HEK293T (cell line): Measurements from ENCODE around the gene CTTN.

Experiments
- ARNT ChIP-seq: fragments of 450-650 bp; IDR thresholded peaks from 2 replicates; pipeline ENCODE4 v1.6.1; 2017; ENCODE audit warnings: mild to moderate bottlenecking
- CTBP1 ChIP-seq: fragments of 450-650 bp; IDR thresholded peaks from 2 replicates; pipeline ENCODE4 v1.6.1; 2016; ENCODE audit warnings: borderline replicate concordance
- L3MBTL2 ChIP-seq: fragments of 450-650 bp; conservative IDR thresholded peaks from 2 replicates; pipeline ENCODE4 v1.6.1; 2016; ENCODE audit warnings: mild to moderate bottlenecking
- LEF1 ChIP-seq: fragments of 450-650 bp; IDR thresholded peaks from 2 replicates; pipeline ENCODE4 v1.6.1; 2017; ENCODE audit warnings: mild to moderate bottlenecking, borderline replicate concordance
- SP1 ChIP-seq: fragments of 450-650 bp; IDR thresholded peaks from 2 replicates; pipeline ENCODE4 v1.6.1; 2017

- TF ChIP-seq LEF1: no peak
- no peak for TF ChIP-seq ARNT
- no peak for TF ChIP-seq L3MBTL2
- TF ChIP-seq CTBP1: no peak
- no peak for TF ChIP-seq SP1
Observed at GRCh38 chr11:70423523-70424505, 25.5 kb downstream of the CTTN start.
